ENCODE measurements around the gene RHBDL3.

DNA sequence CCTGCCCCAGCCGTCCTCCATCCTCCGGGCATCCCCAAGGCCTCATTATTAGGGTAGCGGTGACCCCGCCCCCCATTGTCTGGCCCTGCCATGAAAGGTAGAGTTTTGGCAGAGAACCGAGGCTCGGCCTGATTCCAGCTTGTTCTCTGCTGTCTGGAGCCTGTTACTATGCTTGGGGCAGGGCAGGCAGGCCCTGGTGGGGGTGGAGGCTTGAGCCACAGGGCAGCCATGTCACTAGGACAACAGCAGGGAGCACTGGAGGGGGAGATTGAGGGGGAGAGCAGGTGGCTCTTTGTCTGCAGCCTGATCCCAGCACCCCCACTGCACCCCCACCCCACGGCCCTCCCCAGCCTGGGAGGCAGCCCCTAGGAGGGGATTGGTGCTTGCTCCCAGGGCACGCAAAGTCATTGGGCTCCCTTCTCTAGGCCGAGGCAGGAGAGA, 15.4 kb downstream of the RHBDL3 start:
- TF ChIP-seq POLR2A (IDR thresholded peaks at IDR 0.05), result no peak
- TF ChIP-seq, protein P1, sequence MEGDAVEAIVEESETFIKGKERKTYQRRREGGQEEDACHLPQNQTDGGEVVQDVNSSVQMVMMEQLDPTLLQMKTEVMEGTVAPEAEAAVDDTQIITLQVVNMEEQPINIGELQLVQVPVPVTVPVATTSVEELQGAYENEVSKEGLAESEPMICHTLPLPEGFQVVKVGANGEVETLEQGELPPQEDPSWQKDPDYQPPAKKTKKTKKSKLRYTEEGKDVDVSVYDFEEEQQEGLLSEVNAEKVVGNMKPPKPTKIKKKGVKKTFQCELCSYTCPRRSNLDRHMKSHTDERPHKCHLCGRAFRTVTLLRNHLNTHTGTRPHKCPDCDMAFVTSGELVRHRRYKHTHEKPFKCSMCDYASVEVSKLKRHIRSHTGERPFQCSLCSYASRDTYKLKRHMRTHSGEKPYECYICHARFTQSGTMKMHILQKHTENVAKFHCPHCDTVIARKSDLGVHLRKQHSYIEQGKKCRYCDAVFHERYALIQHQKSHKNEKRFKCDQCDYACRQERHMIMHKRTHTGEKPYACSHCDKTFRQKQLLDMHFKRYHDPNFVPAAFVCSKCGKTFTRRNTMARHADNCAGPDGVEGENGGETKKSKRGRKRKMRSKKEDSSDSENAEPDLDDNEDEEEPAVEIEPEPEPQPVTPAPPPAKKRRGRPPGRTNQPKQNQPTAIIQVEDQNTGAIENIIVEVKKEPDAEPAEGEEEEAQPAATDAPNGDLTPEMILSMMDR (IDR thresholded peaks at IDR 0.05), result no peak

Measured in right lobe of liver (tissue), 4 donors.